Sigmoid colon (tissue), 7 donors: Measurements from ENCODE around the gene COL5A2. TPM values are rescaled to one million over a fixed set of nuclear protein-coding genes. Genes with fewer than 3 reads are reported as not detected.

Experiments used
- DNase-seq: peaks from one replicate; pipeline ENCODE4 v3.0.0-alpha.2; 2019
- H3K27ac ChIP-seq, 4 donors: fragments of 200-600 bp; sonication (generic); one replicate each; pipeline ENCODE4 v1.5.1; 2016 to 2019; ENCODE audit warnings: mild to moderate bottlenecking in 1 of 4
- H3K27me3 ChIP-seq, 3 donors: fragments of 200-600 bp; sonication (generic); one replicate each; pipeline ENCODE4 v1.5.1; 2019; ENCODE audit warnings: mild to moderate bottlenecking in 1 of 3
- H3K36me3 ChIP-seq, 4 donors: fragments of 200-600 bp; sonication (generic); one replicate each; pipeline ENCODE4 v1.5.1; 2016 to 2019
- H3K4me1 ChIP-seq, 4 donors: fragments of 200-600 bp; sonication (generic); one replicate each; pipeline ENCODE4 v1.5.1; 2017 to 2019
- H3K4me3 ChIP-seq, 4 donors: fragments of 200-600 bp; sonication (generic); one replicate each; pipeline ENCODE4 v1.5.1; 2017 to 2019; ENCODE audit warnings: mild to moderate bottlenecking in 2 of 4, moderate library complexity in 1 of 4
- H3K9me3 ChIP-seq, 4 donors: fragments of 200-600 bp in 3 of 4; sonication (generic) in 3 of 4; one replicate each; pipeline versions ENCODE4 v1.5.1 to v1.6.1; 2013 to 2019
- EP300 ChIP-seq, 4 donors: sonication (generic); formaldehyde crosslinking; IDR thresholded peaks; one replicate each; pipeline ENCODE4 v1.6.1; 2017; ENCODE audit warnings: antibody characterized with exemption in 4 of 4
- POLR2A ChIP-seq, 2 donors: fragments of 450-650 bp; IDR thresholded peaks; one replicate each; pipeline ENCODE4 v1.6.1; 2016; ENCODE audit warnings: antibody characterized with exemption in 2 of 2, mild to moderate bottlenecking in 2 of 2, moderate library complexity in 2 of 2
- POLR2AphosphoS5 ChIP-seq, 4 donors: sonication (generic); formaldehyde crosslinking; IDR thresholded peaks; one replicate each; pipeline ENCODE4 v1.6.1; 2017; ENCODE audit warnings: antibody characterized with exemption in 4 of 4
- WGBS, 2 donors: extraction: QIAGEN DNeasy Blood & Tissue Kit; methylation state at CpG; one replicate each; pipeline ENCODE4 v1.1.7; 2013; 5-methylcytosine and 5-hydroxymethylcytosine counted together
- intact Hi-C: fragments of 100-400 bp; cut with DNase I; formaldehyde crosslinking; loops from one replicate; pipeline ENCODE4 v1.15.1; 2023
- polyA plus RNA-seq, 3 donors: library from polyadenylated mRNA; stranded (reverse); fragments of 200-250 nt; gene quantifications; one replicate each; pipeline ENCODE4 v1.2.3, GENCODE V29; 2013
- total RNA-seq, 4 donors: library from RNA; depleted of rRNA; stranded (reverse); fragments of >200 nt; gene quantifications; one replicate each; pipeline ENCODE4 v1.1.0, GENCODE V29; 2016
- TF ChIP-seq, protein P1 (sequence below), 4 experiments: fragments of 450-650 bp in 3 of 4; fragments of 200-600 bp in 1 of 4; IDR thresholded peaks; one replicate each; pipeline ENCODE4 v1.5.1; 2016 to 2019; ENCODE audit warnings: antibody characterized with exemption in 4 of 4, mild to moderate bottlenecking in 3 of 4, moderate library complexity in 2 of 4
- donor health status: healthy with polysubstance abuse.
- donor health status: Bipolar disorder and iron deficiency.
- donor health status: healthy.

COL5A2 gene
- total and polyA plus RNA-seq, 7 donors = 3.6 to 164 (median 60.9) TPM

DNA sequence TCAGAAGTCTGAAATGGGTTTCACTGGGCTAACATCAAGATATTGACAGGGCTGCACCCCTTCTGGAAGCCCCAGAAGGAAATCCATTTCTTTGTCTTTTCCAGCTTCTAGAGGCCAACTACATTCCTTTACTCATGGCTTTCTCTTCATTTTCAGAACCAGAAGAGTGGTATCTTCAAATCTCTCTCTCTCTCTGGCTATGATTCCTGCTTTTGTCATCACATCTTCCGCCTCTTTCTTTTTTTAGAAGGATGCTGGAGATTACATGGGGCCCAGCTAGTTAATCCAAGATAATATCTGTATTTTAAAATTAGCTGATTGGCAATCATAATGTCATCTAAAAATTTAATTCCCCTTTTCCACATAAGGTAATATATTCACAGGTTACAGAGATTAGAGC lies 23.8 kb downstream of the COL5A2 start:
- H3K27me3 ChIP-seq = no peaks in the 10 kb centered on the region
- no peak for DNase-seq
- no peaks in the 10 kb centered on the region for H3K9me3 ChIP-seq
- no peak overlapping the region for H3K4me3 ChIP-seq
- intact Hi-C loops = no loop called here
- H3K4me1 ChIP-seq = peaks cover 0 to 84% (median 66%) of the 10 kb centered on the region in 4 donors
- 94% methylated on average over 1 of the region's 1 CpG for WGBS, 2 donors
- H3K27ac ChIP-seq = no peak overlapping the region
- TF ChIP-seq, protein P1, sequence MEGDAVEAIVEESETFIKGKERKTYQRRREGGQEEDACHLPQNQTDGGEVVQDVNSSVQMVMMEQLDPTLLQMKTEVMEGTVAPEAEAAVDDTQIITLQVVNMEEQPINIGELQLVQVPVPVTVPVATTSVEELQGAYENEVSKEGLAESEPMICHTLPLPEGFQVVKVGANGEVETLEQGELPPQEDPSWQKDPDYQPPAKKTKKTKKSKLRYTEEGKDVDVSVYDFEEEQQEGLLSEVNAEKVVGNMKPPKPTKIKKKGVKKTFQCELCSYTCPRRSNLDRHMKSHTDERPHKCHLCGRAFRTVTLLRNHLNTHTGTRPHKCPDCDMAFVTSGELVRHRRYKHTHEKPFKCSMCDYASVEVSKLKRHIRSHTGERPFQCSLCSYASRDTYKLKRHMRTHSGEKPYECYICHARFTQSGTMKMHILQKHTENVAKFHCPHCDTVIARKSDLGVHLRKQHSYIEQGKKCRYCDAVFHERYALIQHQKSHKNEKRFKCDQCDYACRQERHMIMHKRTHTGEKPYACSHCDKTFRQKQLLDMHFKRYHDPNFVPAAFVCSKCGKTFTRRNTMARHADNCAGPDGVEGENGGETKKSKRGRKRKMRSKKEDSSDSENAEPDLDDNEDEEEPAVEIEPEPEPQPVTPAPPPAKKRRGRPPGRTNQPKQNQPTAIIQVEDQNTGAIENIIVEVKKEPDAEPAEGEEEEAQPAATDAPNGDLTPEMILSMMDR (IDR thresholded peaks at IDR 0.05) = no peak
- TF ChIP-seq POLR2AphosphoS5 (IDR thresholded peaks at IDR 0.05) (no peak), POLR2A (IDR thresholded peaks at IDR 0.05) (no peak), EP300 (IDR thresholded peaks at IDR 0.05) (no peak)
- H3K36me3 ChIP-seq = no peaks in the 10 kb centered on the region

GRCh38 chr2:189153619-189154018 lies 25.9 kb downstream of the COL5A2 start:
- Histone ChIP-seq H3K36me3 (no peaks in the 10 kb centered on the region), H3K27me3 (no peaks in the 10 kb centered on the region), H3K9me3 (no peaks in the 10 kb centered on the region), H3K27ac (peak overlapping the region in 1 of 4 donors; percentile 43), H3K4me1 (peaks cover 0 to 80% (median 63%) of the 10 kb centered on the region in 4 donors), H3K4me3 (no peak overlapping the region)
- WGBS, 2 donors = 70 to 78% methylated on average over 2 of the region's 2 CpGs
- intact Hi-C loops = no loop called here
- no peak for TF ChIP-seq POLR2AphosphoS5 (IDR thresholded peaks at IDR 0.05)
- no peak for TF ChIP-seq EP300 (IDR thresholded peaks at IDR 0.05)
- TF ChIP-seq POLR2A (IDR thresholded peaks at IDR 0.05) = no peak
- TF ChIP-seq, protein P1 (IDR thresholded peaks at IDR 0.05) = no peak
- DNase-seq = no peak

GRCh38 chr2:189152483-189152882 lies 27.1 kb downstream of the COL5A2 start:
- intact Hi-C loops = no loop called here
- Histone ChIP-seq H3K27ac (peak overlapping the region in 1 of 4 donors; percentile 43), H3K4me3 (no peak overlapping the region), H3K9me3 (no peaks in the 10 kb centered on the region), H3K36me3 (no peaks in the 10 kb centered on the region), H3K27me3 (no peaks in the 10 kb centered on the region), H3K4me1 (peaks cover 0 to 68% (median 53%) of the 10 kb centered on the region in 4 donors)
- TF ChIP-seq, protein P1 (IDR thresholded peaks at IDR 0.05) = no peak
- TF ChIP-seq POLR2A (IDR thresholded peaks at IDR 0.05) (no peak), EP300 (IDR thresholded peaks at IDR 0.05) (no peak), POLR2AphosphoS5 (IDR thresholded peaks at IDR 0.05) (no peak)
- no peak for DNase-seq
- WGBS, 2 donors = 80 to 81% methylated on average over 3 of the region's 3 CpGs

GRCh38 chr2:189151906-189152305 lies 27.7 kb downstream of the COL5A2 start:
- DNase-seq = no peak
- TF ChIP-seq POLR2AphosphoS5 (IDR thresholded peaks at IDR 0.05) = no peak
- TF ChIP-seq POLR2A (IDR thresholded peaks at IDR 0.05) = no peak
- TF ChIP-seq, protein P1 (IDR thresholded peaks at IDR 0.05) = no peak
- TF ChIP-seq EP300 (IDR thresholded peaks at IDR 0.05) = no peak
- H3K27ac ChIP-seq = peak overlapping the region in 1 of 4 donors; percentile 43
- no peaks in the 10 kb centered on the region for H3K9me3 ChIP-seq
- H3K4me1 ChIP-seq = peaks cover 0 to 65% (median 49%) of the 10 kb centered on the region in 4 donors
- H3K27me3 ChIP-seq = no peaks in the 10 kb centered on the region
- no peak overlapping the region for H3K4me3 ChIP-seq
- intact Hi-C loops = no loop called here
- H3K36me3 ChIP-seq = no peaks in the 10 kb centered on the region

GRCh38 chr2:189150033-189150432 lies 29.5 kb downstream of the COL5A2 start:
- Histone ChIP-seq H3K4me3 (no peak overlapping the region), H3K36me3 (no peaks in the 10 kb centered on the region), H3K27me3 (no peaks in the 10 kb centered on the region), H3K9me3 (no peaks in the 10 kb centered on the region), H3K27ac (peak overlapping the region in 3 of 4 donors; percentile 10 to 39 (median 29)), H3K4me1 (peaks cover 0 to 63% (median 45%) of the 10 kb centered on the region in 4 donors)
- no peak for TF ChIP-seq EP300 (IDR thresholded peaks at IDR 0.05)
- TF ChIP-seq, protein P1 (IDR thresholded peaks at IDR 0.05) = no peak
- TF ChIP-seq POLR2AphosphoS5 (IDR thresholded peaks at IDR 0.05) = peak in 1 of 4 donors; percentile 13
- no peak for TF ChIP-seq POLR2A (IDR thresholded peaks at IDR 0.05)
- no peak for DNase-seq
- intact Hi-C loops = no loop called here
- WGBS, 2 donors = 8 to 23% methylated on average over 2 of the region's 2 CpGs
